PC-9 (cell line): ENCODE results near the gene FCHSD1.

Experiments used
- CTCF ChIP-seq: fragments of 200-600 bp; sonication (generic); conservative IDR thresholded peaks from 2 replicates; pipeline ENCODE4 v1.6.1; 2017; ENCODE audit warnings: mixed run types, antibody characterized with exemption, mild to moderate bottlenecking, moderate library complexity
- EZH2 ChIP-seq: fragments of 200-600 bp; sonication (generic); IDR thresholded peaks from 2 replicates; pipeline ENCODE4 v1.8.0; 2017; ENCODE audit warnings: antibody characterized with exemption, low read depth

GRCh38 chr5:141668601-141669265, 17.5 kb upstream of the FCHSD1 start:
- TF ChIP-seq CTCF (no peak), EZH2 (no peak)
